HepG2 (cell line): ENCODE results near the gene METTL22. TPM values are rescaled to one million over a fixed set of nuclear protein-coding genes. Genes with fewer than 3 reads are reported as not detected.
A peak's percentile ranks its signal among the peaks of the same experiment; 100 is the strongest.

Experiments
- KDM3A ChIP-seq: IDR thresholded peaks from 2 replicates; pipeline ENCODE4 v1.6.1; 2018; ENCODE audit warnings: low read depth, missing compliant biosample characterization
- PITX1 ChIP-seq: sonication (generic); formaldehyde crosslinking; IDR thresholded peaks from 2 replicates; pipeline ENCODE4 v1.5.1; 2020; ENCODE audit warnings: mild to moderate bottlenecking, missing genetic modification reagents
- TBX2 ChIP-seq: sonication (generic); formaldehyde crosslinking; IDR thresholded peaks from 2 replicates; pipeline ENCODE4 v1.5.0; 2020; ENCODE audit warnings: missing genetic modification reagents, mild to moderate bottlenecking, borderline replicate concordance
- UBTF ChIP-seq: sonication (generic); formaldehyde crosslinking; IDR thresholded peaks from 2 replicates; pipeline ENCODE4 v1.4.0; 2020; ENCODE audit warnings: mild to moderate bottlenecking, missing genetic modification reagents
- ZKSCAN1 ChIP-seq: fragments of 150-350 bp; IDR thresholded peaks from 2 replicates; pipeline ENCODE4 v1.6.1; 2014; ENCODE audit warnings: low read length
- ZNF160 ChIP-seq: sonication (generic); formaldehyde crosslinking; IDR thresholded peaks from 2 replicates; pipeline ENCODE4 v1.8.0; 2022; ENCODE audit warnings: mild to moderate bottlenecking, inconsistent platforms, missing genetic modification reagents
- ZNF574 ChIP-seq: sonication (generic); formaldehyde crosslinking; IDR thresholded peaks from 2 replicates; pipeline ENCODE4 v1.4.0; 2020; ENCODE audit warnings: missing genetic modification reagents
- ZNF788 ChIP-seq: sonication (generic); formaldehyde crosslinking; IDR thresholded peaks from 2 replicates; pipeline ENCODE4 v1.5.0; 2020; ENCODE audit warnings: mild to moderate bottlenecking, missing genetic modification reagents, borderline replicate concordance
- polyA plus RNA-seq, 8 experiments: library from polyadenylated mRNA; depleted of rRNA in 3 of 8; stranded (reverse) in 7 of 8; unstranded in 1 of 8; fragments of >200 nt; fragmentation: Illumina TruSeq in 4 of 8; extraction: Trizol in 4 of 8; gene quantifications; 2 replicates each; pipeline versions ENCODE4 v1.2.1 to v1.2.3, GENCODE V29; 2011 to 2016; ENCODE audit warnings: low read depth in 4 of 8, missing spikeins in 1 of 8, mixed read lengths in 1 of 8; ENCODE audit not compliant: insufficient read depth in 1 of 8
- total RNA-seq, 5 experiments: library from RNA; depleted of rRNA; stranded (reverse); fragments of >200 nt; fragmentation: Illumina TruSeq; extraction: Trizol; gene quantifications; 2 replicates each; pipeline ENCODE4 v1.2.3, GENCODE V29; 2016; ENCODE audit warnings: low read depth in 1 of 5
- TF ChIP-seq, protein P1 (sequence below): sonication (generic); formaldehyde crosslinking; IDR thresholded peaks from 2 replicates; pipeline ENCODE4 v1.5.0; 2020; ENCODE audit warnings: mild to moderate bottlenecking, missing genetic modification reagents, borderline replicate concordance
- TF ChIP-seq, protein P2 (sequence below): sonication (generic); formaldehyde crosslinking; IDR thresholded peaks from 2 replicates; pipeline ENCODE4 v1.5.1; 2020; ENCODE audit warnings: mild to moderate bottlenecking, missing genetic modification reagents, borderline replicate concordance

The METTL22 gene
- total and polyA plus RNA-seq, 2 of the 13 experiments (the other 11 are each of a cell fraction or from before 2014, with no cell fraction given), result 36.2 to 94.8 TPM

- TF ChIP-seq ZNF574 (CRISPR knock-in tag) (0 out of 2 replicates have a peak, but pooled peaks have one; percentile 8), ZKSCAN1 (no peak), TBX2 (CRISPR knock-in tag) (peak; percentile 8; the same call in 1 of the 2 replicates), UBTF (CRISPR knock-in tag) (peak; percentile 48; the same call in 1 of the 2 replicates), PITX1 (CRISPR knock-in tag) (0 out of 2 replicates have a peak, but pooled peaks have one; percentile 41), KDM3A (CRISPR knock-in tag) (no peak), ZNF160 (0 out of 2 replicates have a peak, but pooled peaks have one; percentile 21), ZNF788 (0 out of 2 replicates have a peak, but pooled peaks have one; percentile 7)
- TF ChIP-seq, protein P1, sequence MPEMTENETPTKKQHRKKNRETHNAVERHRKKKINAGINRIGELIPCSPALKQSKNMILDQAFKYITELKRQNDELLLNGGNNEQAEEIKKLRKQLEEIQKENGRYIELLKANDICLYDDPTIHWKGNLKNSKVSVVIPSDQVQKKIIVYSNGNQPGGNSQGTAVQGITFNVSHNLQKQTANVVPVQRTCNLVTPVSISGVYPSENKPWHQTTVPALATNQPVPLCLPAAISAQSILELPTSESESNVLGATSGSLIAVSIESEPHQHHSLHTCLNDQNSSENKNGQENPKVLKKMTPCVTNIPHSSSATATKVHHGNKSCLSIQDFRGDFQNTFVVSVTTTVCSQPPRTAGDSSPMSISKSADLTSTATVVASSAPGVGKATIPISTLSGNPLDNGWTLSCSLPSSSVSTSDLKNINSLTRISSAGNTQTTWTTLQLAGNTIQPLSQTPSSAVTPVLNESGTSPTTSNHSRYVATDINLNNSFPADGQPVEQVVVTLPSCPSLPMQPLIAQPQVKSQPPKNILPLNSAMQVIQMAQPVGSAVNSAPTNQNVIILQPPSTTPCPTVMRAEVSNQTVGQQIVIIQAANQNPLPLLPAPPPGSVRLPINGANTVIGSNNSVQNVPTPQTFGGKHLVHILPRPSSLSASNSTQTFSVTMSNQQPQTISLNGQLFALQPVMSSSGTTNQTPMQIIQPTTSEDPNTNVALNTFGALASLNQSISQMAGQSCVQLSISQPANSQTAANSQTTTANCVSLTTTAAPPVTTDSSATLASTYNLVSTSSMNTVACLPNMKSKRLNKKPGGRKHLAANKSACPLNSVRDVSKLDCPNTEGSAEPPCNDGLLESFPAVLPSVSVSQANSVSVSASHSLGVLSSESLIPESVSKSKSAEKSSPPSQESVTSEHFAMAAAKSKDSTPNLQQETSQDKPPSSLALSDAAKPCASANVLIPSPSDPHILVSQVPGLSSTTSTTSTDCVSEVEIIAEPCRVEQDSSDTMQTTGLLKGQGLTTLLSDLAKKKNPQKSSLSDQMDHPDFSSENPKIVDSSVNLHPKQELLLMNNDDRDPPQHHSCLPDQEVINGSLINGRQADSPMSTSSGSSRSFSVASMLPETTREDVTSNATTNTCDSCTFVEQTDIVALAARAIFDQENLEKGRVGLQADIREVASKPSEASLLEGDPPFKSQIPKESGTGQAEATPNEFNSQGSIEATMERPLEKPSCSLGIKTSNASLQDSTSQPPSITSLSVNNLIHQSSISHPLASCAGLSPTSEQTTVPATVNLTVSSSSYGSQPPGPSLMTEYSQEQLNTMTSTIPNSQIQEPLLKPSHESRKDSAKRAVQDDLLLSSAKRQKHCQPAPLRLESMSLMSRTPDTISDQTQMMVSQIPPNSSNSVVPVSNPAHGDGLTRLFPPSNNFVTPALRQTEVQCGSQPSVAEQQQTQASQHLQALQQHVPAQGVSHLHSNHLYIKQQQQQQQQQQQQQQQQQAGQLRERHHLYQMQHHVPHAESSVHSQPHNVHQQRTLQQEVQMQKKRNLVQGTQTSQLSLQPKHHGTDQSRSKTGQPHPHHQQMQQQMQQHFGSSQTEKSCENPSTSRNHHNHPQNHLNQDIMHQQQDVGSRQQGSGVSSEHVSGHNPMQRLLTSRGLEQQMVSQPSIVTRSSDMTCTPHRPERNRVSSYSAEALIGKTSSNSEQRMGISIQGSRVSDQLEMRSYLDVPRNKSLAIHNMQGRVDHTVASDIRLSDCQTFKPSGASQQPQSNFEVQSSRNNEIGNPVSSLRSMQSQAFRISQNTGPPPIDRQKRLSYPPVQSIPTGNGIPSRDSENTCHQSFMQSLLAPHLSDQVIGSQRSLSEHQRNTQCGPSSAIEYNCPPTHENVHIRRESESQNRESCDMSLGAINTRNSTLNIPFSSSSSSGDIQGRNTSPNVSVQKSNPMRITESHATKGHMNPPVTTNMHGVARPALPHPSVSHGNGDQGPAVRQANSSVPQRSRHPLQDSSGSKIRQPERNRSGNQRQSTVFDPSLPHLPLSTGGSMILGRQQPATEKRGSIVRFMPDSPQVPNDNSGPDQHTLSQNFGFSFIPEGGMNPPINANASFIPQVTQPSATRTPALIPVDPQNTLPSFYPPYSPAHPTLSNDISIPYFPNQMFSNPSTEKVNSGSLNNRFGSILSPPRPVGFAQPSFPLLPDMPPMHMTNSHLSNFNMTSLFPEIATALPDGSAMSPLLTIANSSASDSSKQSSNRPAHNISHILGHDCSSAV (CRISPR knock-in tag), result 0 out of 2 replicates have a peak, but pooled peaks have one; percentile 51
- TF ChIP-seq, protein P2, sequence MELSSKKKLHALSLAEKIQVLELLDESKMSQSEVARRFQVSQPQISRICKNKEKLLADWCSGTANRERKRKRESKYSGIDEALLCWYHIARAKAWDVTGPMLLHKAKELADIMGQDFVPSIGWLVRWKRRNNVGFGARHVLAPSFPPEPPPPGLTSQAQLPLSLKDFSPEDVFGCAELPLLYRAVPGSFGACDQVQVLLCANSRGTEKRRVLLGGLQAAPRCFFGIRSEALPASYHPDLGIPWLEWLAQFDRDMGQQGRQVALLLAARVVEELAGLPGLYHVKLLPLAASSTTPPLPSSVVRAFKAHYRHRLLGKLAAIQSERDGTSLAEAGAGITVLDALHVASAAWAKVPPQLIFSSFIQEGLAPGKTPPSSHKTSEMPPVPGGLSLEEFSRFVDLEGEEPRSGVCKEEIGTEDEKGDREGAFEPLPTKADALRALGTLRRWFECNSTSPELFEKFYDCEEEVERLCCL (CRISPR knock-in tag), result no peak
Observed at GRCh38 chr16:8589057-8589899, 32.2 kb upstream of the METTL22 start (continued).
